Regular cardiac myocyte (primary cell): ENCODE data around the gene ZNF771. TPM values are rescaled to one million over a fixed set of nuclear protein-coding genes. Genes with fewer than 3 reads are reported as not detected.

ENCODE experiments used
- total RNA-seq: library from RNA; depleted of rRNA; stranded (reverse); fragments of >200 nt; gene quantifications from 2 replicates; pipeline ENCODE4 v1.2.3, GENCODE V29; 2014

Gene ZNF771
- total RNA-seq: 12.7 and 21.1 TPM in 2 replicates

GRCh38 chr16:30407102-30407803 lies at the start of gene ZNF771:
TSS of gene ZNF771 (plus strand) at chr16:30407606. CDS start at chr16:30408054, 448 bp downstream.

DNA sequence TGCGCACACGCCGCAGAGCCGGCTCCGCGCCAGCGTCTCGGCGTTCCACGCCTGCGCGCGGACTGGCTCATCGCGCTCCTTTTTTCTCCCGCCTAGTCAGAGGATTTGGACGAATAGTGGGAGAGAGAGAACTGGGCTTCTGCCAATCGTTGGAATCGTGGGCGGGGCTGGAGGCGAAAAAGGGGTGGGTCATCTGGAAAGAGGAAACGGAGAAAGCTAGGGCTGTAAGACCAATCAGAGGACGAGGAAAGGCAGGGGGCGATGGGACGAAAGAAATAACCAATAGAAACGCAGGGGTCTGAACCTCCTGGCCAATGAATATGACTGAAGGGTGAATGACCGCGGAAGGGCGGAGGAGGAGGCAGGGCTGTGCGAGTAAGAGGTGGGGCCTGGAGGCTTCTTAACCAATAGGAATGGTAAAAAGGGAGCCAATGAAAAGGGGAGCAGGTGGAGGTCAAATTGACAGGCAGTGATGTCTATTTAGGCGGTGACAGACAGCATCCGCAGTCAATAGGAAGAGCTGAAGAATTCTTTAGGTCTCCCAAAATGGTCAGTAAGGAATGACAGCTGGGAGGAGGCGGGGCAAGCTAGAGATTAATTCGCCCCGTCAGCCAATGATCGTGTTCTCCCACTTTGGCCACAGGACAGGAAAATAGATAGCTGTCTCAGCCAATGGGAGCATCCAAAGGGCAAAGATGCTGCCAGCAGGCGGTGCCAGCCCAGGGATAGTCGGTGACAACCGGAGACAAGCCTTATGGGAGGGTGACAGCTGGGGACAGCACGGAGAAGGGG lies 36.8 kb upstream of the ZNF771 start, which contains the start of gene TBC1D10B:
Gene TBC1D10B, minus strand, starts transcription at position 39 of the 792 bp plus-strand sequence. CDS start 311 bp downstream, outside the sequence.

DNA sequence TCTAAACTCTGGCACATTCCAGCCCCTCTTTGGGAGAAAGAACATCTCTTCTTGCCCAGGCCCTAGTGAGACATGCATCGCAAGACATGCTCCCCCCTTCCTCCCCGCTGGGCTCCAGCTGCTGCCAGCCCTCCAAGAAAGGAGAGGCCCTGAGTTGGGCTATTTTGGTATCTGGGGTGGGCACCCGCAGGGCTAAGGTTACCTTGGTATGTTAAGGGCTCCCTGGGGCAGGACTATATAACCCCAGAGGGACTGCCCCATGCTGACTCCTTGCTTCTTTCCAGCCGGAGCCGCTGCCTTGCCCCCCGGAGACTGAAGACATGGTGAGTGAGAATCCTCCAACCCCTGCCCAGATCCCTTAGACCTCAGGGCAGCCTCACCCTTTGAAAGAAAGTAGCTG lies 32.9 kb upstream of the ZNF771 start, which contains the start of gene MYL11:
Gene MYL11, plus strand, starts transcription at position 265 of the 400 bp plus-strand sequence. Its CDS starts 56 bp downstream, at position 321.

GRCh38 chr16:30382111-30382881 lies 25.1 kb upstream of the ZNF771 start, which contains the start of gene SEPTIN1:
TSS of gene SEPTIN1 (minus strand) at chr16:30382561. CDS start at chr16:30382542, 19 bp downstream.

DNA sequence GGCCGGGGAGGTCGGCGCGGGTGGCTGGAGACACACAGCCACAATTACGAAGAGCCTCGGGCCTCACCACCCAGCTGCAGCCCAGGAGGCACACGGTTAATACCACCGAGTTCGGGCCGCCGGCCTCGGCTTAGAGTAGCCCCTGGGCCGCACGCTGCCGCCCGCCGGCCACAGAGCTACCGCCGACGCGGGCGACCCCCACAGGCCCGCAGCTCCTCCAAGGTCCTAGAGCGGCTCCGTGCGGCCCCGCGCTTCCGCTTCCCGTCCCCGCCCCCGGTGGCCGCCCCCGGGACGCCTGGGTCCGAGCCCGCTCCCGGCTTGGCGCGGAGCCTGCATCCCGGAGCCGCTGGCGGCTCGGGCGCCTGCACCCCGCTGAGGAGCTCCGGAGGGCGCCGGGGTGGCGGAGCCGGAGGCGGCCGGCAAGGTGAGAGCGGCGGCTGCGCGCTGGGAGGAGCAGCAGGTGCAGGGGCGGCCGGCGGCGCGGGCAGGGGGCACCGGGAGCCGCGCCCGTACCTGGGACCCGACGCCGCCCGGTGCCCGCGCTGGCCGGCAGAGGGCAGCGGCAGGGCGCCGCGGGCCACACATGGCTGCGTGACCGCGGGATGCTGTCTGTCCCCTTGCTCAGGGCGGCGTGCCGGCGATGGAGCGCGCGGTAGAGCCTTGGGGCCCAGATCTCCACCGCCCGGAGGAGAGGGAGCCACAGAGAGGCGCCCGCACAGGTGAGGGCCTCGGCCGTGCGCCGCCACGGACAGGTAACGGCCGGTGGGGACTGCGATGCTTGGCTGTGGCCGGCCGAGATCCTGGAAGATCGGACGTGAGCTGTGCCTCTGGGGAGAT lies 12.0 kb upstream of the ZNF771 start, which contains the start of gene ZNF48:
Gene ZNF48, plus strand, starts transcription at position 266 of the 837 bp plus-strand sequence. Its CDS starts 375 bp downstream, at position 641.

GRCh38 chr16:30429678-30430427 lies 22.4 kb downstream of the ZNF771 start, which contains the start of gene DCTPP1:
TSS of gene DCTPP1 (minus strand) at chr16:30430030. CDS start at chr16:30429980, 50 bp downstream.

DNA sequence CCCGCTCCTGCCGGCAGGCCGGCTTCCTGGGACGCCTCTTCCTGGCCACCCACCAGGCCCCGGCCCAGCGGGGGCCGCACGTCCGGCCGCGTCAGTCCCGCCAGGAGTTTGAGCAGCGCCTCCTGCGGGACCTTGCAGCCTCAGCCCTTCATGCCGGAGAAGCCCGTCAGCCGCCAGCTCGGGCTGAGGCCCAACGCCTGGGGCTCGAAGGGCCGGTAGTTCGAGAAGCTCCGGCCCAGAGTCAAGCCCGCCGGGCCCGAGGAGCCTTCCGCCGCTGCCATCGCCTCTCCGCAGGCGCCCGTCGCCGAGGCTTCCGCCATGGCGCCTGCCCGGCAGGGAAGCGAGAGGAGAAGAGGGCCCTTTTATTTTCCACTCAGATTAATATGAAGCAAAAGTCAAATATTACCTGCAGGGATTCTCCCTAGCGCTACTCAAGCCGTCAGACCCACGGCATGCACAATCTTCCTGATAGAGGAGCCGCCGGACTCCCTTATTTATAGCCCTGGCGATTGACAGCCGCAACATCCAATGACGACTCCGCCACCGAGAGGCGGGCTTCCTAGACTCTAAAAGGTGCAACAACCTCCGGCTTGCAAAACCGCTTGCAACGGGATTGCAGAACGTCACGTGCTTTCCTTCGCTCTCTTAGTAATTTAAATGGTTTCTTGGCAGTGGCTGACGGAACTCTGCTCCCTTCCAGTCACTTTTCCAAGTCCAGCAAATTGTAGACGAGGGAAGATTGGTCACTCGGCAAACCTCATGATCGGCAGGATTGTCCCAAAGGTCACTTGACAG lies 38.2 kb downstream of the ZNF771 start, which contains the start of gene SEPHS2:
Gene SEPHS2, minus strand, starts transcription at position 467 of the 795 bp plus-strand sequence. Its CDS starts 147 bp downstream, at position 320.

Other genes starting within 250 kb of the ZNF771 start
- 0.28 and 3.3 TPM in 2 replicates for gene CORO1A, start 224.0 kb upstream of the ZNF771 start, total RNA-seq
- gene BOLA2B, start 213.9 kb upstream of the ZNF771 start, total RNA-seq: 126 and 208 TPM in 2 replicates
- gene SLX1A, start 213.7 kb upstream of the ZNF771 start, total RNA-seq: 13.5 and 18.8 TPM in 2 replicates
- 1.9 and 2.3 TPM in 2 replicates for gene SULT1A3, start 208.4 kb upstream of the ZNF771 start, total RNA-seq
- gene NPIPB13, start 159.1 kb upstream of the ZNF771 start, total RNA-seq: 0.58 and 1.4 TPM in 2 replicates
- 27.3 and 45.8 TPM in 2 replicates for gene CD2BP2, start 52.3 kb upstream of the ZNF771 start, total RNA-seq
- 19.2 and 38.0 TPM in 2 replicates for gene TBC1D10B, start 37.1 kb upstream of the ZNF771 start, total RNA-seq
- gene MYL11, start 32.8 kb upstream of the ZNF771 start, total RNA-seq: not detected in 2 replicates
- gene SEPTIN1, start 25.0 kb upstream of the ZNF771 start, total RNA-seq: not detected in 2 replicates
- 6.5 and 6.8 TPM in 2 replicates for gene ZNF48, start 12.2 kb upstream of the ZNF771 start, total RNA-seq
- gene DCTPP1, start 22.4 kb downstream of the ZNF771 start, total RNA-seq: 10.4 and 38.0 TPM in 2 replicates
- gene SEPHS2, start 38.3 kb downstream of the ZNF771 start, total RNA-seq: 6.5 and 28.4 TPM in 2 replicates
- gene ITGAL, start 65.1 kb downstream of the ZNF771 start, total RNA-seq: not detected in 2 replicates
- gene ZNF768, start 119.0 kb downstream of the ZNF771 start, total RNA-seq: 18.0 and 19.4 TPM in 2 replicates
- 8.6 and 10.4 TPM in 2 replicates for gene ZNF747, start 127.3 kb downstream of the ZNF771 start, total RNA-seq
- 4.2 and 4.4 TPM in 2 replicates for gene ZNF764, start 150.8 kb downstream of the ZNF771 start, total RNA-seq
- gene ZNF688, start 164.1 kb downstream of the ZNF771 start, total RNA-seq: 5.6 and 12.7 TPM in 2 replicates
- 7.3 and 8.1 TPM in 2 replicates for gene ZNF785, start 178.1 kb downstream of the ZNF771 start, total RNA-seq
- gene ZNF689, start 202.8 kb downstream of the ZNF771 start, total RNA-seq: 2.3 and 5.2 TPM in 2 replicates
- gene PRR14, start 243.4 kb downstream of the ZNF771 start, total RNA-seq: 4.4 and 5.9 TPM in 2 replicates